ENCODE results near the gene FUCA2. TPM values are rescaled to one million over a fixed set of nuclear protein-coding genes. Genes with fewer than 3 reads are reported as not detected.

The FUCA2 gene
- total RNA-seq, 1 experiment from 2014 or later: 48.5 TPM

DNA sequence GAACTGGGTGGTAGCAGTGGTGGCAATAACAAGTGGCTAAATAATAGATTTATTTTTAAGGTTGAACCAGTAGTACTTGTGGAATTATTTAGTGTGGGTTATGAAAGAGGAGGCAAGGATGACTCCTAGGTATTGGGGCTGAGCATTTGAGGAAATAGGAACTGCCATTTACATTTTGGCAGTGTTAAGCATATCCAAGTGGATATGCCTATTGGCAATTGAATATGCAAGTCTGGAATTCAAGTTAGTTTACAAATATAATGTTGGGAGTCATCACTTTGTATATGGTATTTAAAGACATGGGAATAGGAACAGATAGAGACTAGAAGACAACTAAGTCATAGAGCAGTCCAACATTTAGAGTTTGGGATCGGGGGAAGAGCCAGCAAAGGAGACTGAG lies 35.0 kb downstream of the FUCA2 start:
- H3K9me3 Mint-ChIP-seq: no peaks in the 10 kb centered on the region
- no peak overlapping the region for H3K27ac Mint-ChIP-seq
- ChIA-PET POLR2A (no interaction called here), CTCF (no interaction called here)
- DNase-seq (ENCODE audit: low spot score) (no peak), ATAC-seq (no peak)
- TF ChIP-seq, protein P1, sequence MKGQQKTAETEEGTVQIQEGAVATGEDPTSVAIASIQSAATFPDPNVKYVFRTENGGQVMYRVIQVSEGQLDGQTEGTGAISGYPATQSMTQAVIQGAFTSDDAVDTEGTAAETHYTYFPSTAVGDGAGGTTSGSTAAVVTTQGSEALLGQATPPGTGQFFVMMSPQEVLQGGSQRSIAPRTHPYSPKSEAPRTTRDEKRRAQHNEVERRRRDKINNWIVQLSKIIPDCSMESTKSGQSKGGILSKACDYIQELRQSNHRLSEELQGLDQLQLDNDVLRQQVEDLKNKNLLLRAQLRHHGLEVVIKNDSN (CRISPR knock-in tag; IDR thresholded peaks at IDR 0.05): no peak
- TF ChIP-seq NFYB (CRISPR knock-in tag; conservative IDR thresholded peaks at IDR 0.05; ENCODE audit: low read depth) (no peak), TEAD1 (CRISPR knock-in tag; IDR thresholded peaks at IDR 0.05) (no peak)
- H3K27me3 Mint-ChIP-seq (ENCODE audit: low read depth): no peaks in the 10 kb centered on the region
- H3K4me1 Mint-ChIP-seq: no peaks in the 10 kb centered on the region
- peaks cover 10% of the 10 kb centered on the region for H3K36me3 Mint-ChIP-seq
- no peak overlapping the region for H3K4me3 Mint-ChIP-seq

DNA sequence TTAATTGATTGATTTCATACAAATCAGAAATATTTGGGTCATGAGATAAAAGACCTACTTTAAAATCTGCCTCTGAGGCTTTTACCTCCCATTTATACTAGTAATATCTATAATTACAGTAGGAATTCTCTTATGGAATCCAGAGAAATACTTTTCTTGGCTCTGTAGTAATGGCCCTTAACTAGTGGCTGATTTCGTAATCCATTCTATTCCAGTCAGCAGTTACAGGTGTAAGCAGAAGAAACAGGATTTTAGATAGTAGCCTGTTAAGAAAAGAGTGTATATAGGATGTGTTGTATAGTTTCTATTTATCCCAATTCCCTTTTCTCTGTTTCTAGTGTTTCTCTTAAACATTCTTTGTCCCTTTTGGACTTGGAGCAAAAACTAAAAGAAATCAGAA lies 39.7 kb downstream of the FUCA2 start:
- ChIA-PET CTCF (no interaction called here), POLR2A (no interaction called here)
- H3K9me3 Mint-ChIP-seq: no peaks in the 10 kb centered on the region
- no peak overlapping the region for H3K4me3 Mint-ChIP-seq
- DNase-seq (ENCODE audit: low spot score) (no peak), ATAC-seq (no peak)
- no peaks in the 10 kb centered on the region for H3K4me1 Mint-ChIP-seq
- H3K27ac Mint-ChIP-seq: no peak overlapping the region
- peaks cover 14% of the 10 kb centered on the region for H3K36me3 Mint-ChIP-seq
- no peaks in the 10 kb centered on the region for H3K27me3 Mint-ChIP-seq (ENCODE audit: low read depth)
- TF ChIP-seq CBFB (CRISPR knock-in tag; IDR thresholded peaks at IDR 0.05; ENCODE audit: low read depth) (no peak), TCF7 (CRISPR knock-in tag; IDR thresholded peaks at IDR 0.05; ENCODE audit: low read depth) (no peak), TP53 (CRISPR knock-in tag; IDR thresholded peaks at IDR 0.05) (no peak), FOXP1 (CRISPR knock-in tag; IDR thresholded peaks at IDR 0.05; ENCODE audit: borderline replicate concordance) (no peak), JAZF1 (CRISPR knock-in tag; IDR thresholded peaks at IDR 0.05) (no peak), TEAD4 (CRISPR knock-in tag; IDR thresholded peaks at IDR 0.05) (no peak), ESRRA (CRISPR knock-in tag; IDR thresholded peaks at IDR 0.05; ENCODE audit: borderline replicate concordance) (no peak), MYBL2 (CRISPR knock-in tag; IDR thresholded peaks at IDR 0.05) (no peak), NR2C2 (CRISPR knock-in tag; IDR thresholded peaks at IDR 0.05) (no peak), SMAD4 (CRISPR knock-in tag; IDR thresholded peaks at IDR 0.05) (no peak)
- TF ChIP-seq, protein P2, sequence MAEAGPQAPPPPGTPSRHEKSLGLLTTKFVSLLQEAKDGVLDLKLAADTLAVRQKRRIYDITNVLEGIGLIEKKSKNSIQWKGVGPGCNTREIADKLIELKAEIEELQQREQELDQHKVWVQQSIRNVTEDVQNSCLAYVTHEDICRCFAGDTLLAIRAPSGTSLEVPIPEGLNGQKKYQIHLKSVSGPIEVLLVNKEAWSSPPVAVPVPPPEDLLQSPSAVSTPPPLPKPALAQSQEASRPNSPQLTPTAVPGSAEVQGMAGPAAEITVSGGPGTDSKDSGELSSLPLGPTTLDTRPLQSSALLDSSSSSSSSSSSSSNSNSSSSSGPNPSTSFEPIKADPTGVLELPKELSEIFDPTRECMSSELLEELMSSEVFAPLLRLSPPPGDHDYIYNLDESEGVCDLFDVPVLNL (CRISPR knock-in tag; IDR thresholded peaks at IDR 0.05; ENCODE audit: borderline replicate concordance, low read depth): no peak
- TF ChIP-seq, protein P3, sequence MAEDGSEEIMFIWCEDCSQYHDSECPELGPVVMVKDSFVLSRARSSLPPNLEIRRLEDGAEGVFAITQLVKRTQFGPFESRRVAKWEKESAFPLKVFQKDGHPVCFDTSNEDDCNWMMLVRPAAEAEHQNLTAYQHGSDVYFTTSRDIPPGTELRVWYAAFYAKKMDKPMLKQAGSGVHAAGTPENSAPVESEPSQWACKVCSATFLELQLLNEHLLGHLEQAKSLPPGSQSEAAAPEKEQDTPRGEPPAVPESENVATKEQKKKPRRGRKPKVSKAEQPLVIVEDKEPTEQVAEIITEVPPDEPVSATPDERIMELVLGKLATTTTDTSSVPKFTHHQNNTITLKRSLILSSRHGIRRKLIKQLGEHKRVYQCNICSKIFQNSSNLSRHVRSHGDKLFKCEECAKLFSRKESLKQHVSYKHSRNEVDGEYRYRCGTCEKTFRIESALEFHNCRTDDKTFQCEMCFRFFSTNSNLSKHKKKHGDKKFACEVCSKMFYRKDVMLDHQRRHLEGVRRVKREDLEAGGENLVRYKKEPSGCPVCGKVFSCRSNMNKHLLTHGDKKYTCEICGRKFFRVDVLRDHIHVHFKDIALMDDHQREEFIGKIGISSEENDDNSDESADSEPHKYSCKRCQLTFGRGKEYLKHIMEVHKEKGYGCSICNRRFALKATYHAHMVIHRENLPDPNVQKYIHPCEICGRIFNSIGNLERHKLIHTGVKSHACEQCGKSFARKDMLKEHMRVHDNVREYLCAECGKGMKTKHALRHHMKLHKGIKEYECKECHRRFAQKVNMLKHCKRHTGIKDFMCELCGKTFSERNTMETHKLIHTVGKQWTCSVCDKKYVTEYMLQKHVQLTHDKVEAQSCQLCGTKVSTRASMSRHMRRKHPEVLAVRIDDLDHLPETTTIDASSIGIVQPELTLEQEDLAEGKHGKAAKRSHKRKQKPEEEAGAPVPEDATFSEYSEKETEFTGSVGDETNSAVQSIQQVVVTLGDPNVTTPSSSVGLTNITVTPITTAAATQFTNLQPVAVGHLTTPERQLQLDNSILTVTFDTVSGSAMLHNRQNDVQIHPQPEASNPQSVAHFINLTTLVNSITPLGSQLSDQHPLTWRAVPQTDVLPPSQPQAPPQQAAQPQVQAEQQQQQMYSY (CRISPR knock-in tag; IDR thresholded peaks at IDR 0.05): no peak
- TF ChIP-seq, protein P4, sequence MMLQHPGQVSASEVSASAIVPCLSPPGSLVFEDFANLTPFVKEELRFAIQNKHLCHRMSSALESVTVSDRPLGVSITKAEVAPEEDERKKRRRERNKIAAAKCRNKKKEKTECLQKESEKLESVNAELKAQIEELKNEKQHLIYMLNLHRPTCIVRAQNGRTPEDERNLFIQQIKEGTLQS (CRISPR knock-in tag; conservative IDR thresholded peaks at IDR 0.05): no peak
- TF ChIP-seq, protein P5, sequence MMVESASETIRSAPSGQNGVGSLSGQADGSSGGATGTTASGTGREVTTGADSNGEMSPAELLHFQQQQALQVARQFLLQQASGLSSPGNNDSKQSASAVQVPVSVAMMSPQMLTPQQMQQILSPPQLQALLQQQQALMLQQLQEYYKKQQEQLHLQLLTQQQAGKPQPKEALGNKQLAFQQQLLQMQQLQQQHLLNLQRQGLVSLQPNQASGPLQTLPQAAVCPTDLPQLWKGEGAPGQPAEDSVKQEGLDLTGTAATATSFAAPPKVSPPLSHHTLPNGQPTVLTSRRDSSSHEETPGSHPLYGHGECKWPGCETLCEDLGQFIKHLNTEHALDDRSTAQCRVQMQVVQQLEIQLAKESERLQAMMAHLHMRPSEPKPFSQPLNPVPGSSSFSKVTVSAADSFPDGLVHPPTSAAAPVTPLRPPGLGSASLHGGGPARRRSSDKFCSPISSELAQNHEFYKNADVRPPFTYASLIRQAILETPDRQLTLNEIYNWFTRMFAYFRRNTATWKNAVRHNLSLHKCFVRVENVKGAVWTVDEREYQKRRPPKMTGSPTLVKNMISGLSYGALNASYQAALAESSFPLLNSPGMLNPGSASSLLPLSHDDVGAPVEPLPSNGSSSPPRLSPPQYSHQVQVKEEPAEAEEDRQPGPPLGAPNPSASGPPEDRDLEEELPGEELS (CRISPR knock-in tag; IDR thresholded peaks at IDR 0.05): no peak
- TF ChIP-seq, protein P6, sequence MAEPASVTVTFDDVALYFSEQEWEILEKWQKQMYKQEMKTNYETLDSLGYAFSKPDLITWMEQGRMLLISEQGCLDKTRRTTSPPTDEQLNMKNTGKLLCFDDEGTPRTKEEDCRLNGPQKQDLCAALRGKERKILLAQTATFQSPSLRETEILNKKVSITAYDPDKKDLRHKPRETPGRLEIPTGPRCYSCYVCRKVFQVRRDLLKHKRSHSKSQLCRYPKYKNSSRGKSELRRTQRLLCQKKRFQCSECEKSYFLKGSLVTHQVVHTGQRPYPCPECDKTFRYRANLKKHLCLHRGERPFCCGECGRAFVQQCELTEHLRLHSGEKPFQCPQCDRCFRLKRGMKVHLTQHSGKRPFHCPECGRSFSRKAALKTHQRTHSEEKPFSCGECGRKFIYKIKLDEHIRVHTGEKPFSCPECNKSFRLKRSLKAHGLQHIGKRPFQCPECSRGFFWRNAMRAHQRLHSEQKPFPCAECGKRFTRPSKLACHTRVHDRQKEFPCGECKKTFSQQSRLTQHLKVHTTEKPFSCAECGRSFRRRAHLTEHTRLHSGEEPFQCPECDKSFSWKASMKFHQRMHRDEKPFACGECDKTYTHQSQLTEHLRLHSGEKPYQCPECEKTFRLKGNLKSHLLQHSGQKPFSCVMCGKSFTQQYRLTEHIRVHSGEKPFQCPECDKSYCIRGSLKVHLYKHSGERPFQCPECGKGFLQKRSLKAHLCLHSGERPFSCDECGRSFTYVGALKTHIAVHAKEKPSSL (CRISPR knock-in tag; conservative IDR thresholded peaks at IDR 0.05): no peak
- TF ChIP-seq, protein P7, sequence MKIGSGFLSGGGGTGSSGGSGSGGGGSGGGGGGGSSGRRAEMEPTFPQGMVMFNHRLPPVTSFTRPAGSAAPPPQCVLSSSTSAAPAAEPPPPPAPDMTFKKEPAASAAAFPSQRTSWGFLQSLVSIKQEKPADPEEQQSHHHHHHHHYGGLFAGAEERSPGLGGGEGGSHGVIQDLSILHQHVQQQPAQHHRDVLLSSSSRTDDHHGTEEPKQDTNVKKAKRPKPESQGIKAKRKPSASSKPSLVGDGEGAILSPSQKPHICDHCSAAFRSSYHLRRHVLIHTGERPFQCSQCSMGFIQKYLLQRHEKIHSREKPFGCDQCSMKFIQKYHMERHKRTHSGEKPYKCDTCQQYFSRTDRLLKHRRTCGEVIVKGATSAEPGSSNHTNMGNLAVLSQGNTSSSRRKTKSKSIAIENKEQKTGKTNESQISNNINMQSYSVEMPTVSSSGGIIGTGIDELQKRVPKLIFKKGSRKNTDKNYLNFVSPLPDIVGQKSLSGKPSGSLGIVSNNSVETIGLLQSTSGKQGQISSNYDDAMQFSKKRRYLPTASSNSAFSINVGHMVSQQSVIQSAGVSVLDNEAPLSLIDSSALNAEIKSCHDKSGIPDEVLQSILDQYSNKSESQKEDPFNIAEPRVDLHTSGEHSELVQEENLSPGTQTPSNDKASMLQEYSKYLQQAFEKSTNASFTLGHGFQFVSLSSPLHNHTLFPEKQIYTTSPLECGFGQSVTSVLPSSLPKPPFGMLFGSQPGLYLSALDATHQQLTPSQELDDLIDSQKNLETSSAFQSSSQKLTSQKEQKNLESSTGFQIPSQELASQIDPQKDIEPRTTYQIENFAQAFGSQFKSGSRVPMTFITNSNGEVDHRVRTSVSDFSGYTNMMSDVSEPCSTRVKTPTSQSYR (CRISPR knock-in tag; IDR thresholded peaks at IDR 0.05): no peak
- TF ChIP-seq, protein P8, sequence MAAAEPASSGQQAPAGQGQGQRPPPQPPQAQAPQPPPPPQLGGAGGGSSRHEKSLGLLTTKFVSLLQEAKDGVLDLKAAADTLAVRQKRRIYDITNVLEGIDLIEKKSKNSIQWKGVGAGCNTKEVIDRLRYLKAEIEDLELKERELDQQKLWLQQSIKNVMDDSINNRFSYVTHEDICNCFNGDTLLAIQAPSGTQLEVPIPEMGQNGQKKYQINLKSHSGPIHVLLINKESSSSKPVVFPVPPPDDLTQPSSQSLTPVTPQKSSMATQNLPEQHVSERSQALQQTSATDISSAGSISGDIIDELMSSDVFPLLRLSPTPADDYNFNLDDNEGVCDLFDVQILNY (CRISPR knock-in tag; IDR thresholded peaks at IDR 0.05): no peak
- TF ChIP-seq, protein P9, sequence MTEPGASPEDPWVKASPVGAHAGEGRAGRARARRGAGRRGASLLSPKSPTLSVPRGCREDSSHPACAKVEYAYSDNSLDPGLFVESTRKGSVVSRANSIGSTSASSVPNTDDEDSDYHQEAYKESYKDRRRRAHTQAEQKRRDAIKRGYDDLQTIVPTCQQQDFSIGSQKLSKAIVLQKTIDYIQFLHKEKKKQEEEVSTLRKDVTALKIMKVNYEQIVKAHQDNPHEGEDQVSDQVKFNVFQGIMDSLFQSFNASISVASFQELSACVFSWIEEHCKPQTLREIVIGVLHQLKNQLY (CRISPR knock-in tag; IDR thresholded peaks at IDR 0.05): no peak

All from WTC11 (cell line).